Neural cell (in vitro differentiated cells): Measurements from ENCODE around the gene SLC10A7. TPM values are rescaled to one million over a fixed set of nuclear protein-coding genes. Genes with fewer than 3 reads are reported as not detected.

Experiments used
- H2AFZ ChIP-seq: fragments of 200-600, 300-800 bp; sonication (generic), shearing (Covaris generic); 2 replicates; pipeline ENCODE4 v1.6.0; 2014; ENCODE audit warnings: low read depth, mild to moderate bottlenecking, antibody characterized with exemption, low read length, moderate library complexity
- H3F3A ChIP-seq: fragments of 200-600 bp; shearing (Covaris generic); 2 replicates; pipeline ENCODE4 v1.6.1; 2016; ENCODE audit warnings: mild to moderate bottlenecking, moderate library complexity, mixed read lengths, antibody characterized with exemption, low read length; ENCODE audit not compliant: insufficient read depth, poor library complexity, severe bottlenecking
- H3K27ac ChIP-seq: fragments of 200-600, 300-800 bp; sonication (generic), shearing (Covaris generic); 2 replicates; pipeline ENCODE4 v1.5.1; 2014; ENCODE audit warnings: mild to moderate bottlenecking, low read length, moderate library complexity
- H3K27me3 ChIP-seq: fragments of 300-800, 200-600 bp; sonication (generic), shearing (Covaris generic); 2 replicates; pipeline ENCODE4 v1.6.0; 2014; ENCODE audit warnings: mild to moderate bottlenecking, low read depth, low read length, moderate library complexity; ENCODE audit not compliant: insufficient read depth
- H3K36me3 ChIP-seq: fragments of 300-800, 200-600 bp; sonication (generic), shearing (Covaris generic); 2 replicates; pipeline ENCODE4 v1.5.1; 2014; ENCODE audit warnings: mild to moderate bottlenecking, antibody characterized with exemption, low read length, moderate library complexity; ENCODE audit not compliant: insufficient read depth
- H3K4me2 ChIP-seq: fragments of 300-800, 200-600 bp; sonication (generic), shearing (Covaris generic); 2 replicates; pipeline ENCODE4 v1.6.0; 2014; ENCODE audit warnings: mild to moderate bottlenecking, low read length
- H3K4me3 ChIP-seq: fragments of 300-800, 200-600 bp; sonication (generic), shearing (Covaris generic); 2 replicates; pipeline ENCODE4 v1.5.1; 2014; ENCODE audit warnings: mild to moderate bottlenecking, low read length, moderate library complexity
- H3K79me2 ChIP-seq: fragments of 200-600 bp; shearing (Covaris generic); replicated peaks from 2 replicates; pipeline ENCODE4 v1.6.0; 2014; ENCODE audit warnings: mild to moderate bottlenecking, low read length, moderate library complexity; ENCODE audit not compliant: insufficient read depth
- H3K9ac ChIP-seq: fragments of 300-800, 200-600 bp; sonication (generic), shearing (Covaris generic); 2 replicates; pipeline ENCODE4 v1.6.1; 2016; ENCODE audit warnings: mild to moderate bottlenecking, low read length, mixed read lengths
- H3K9me2 ChIP-seq: fragments of 200-600 bp; shearing (Covaris generic); 2 replicates; pipeline ENCODE4 v1.6.1; 2016; ENCODE audit warnings: mild to moderate bottlenecking, low read length, mixed read lengths; ENCODE audit not compliant: insufficient read depth
- H3K9me3 ChIP-seq: fragments of 200-600, 300-800 bp; sonication (generic), shearing (Covaris generic); 2 replicates; pipeline ENCODE4 v1.6.1; 2016; ENCODE audit warnings: mild to moderate bottlenecking, mixed run types, low read length, moderate library complexity, mixed read lengths
- H4K20me1 ChIP-seq: fragments of 200-600 bp; shearing (Covaris generic); 2 replicates; pipeline ENCODE4 v1.6.1; 2016; ENCODE audit warnings: mild to moderate bottlenecking, mixed run types; ENCODE audit not compliant: insufficient read depth
- CTCF ChIP-seq: fragments of 450-650 bp; IDR thresholded peaks from 2 replicates; pipeline ENCODE4 v1.5.1; 2014; ENCODE audit warnings: antibody characterized with exemption, mild to moderate bottlenecking, moderate library complexity; ENCODE audit not compliant: poor library complexity, severe bottlenecking
- EP300 ChIP-seq: fragments of 450-650 bp; conservative IDR thresholded peaks from 2 replicates; pipeline ENCODE4 v1.6.1; 2014; ENCODE audit warnings: antibody characterized with exemption, mild to moderate bottlenecking, moderate library complexity; ENCODE audit not compliant: poor library complexity, severe bottlenecking
- EZH2 ChIP-seq: fragments of 200-600, 300-800 bp; shearing (Covaris generic), sonication (generic); IDR thresholded peaks from 2 replicates; pipeline ENCODE4 v1.6.1; 2014; ENCODE audit warnings: antibody characterized with exemption, low read length, borderline replicate concordance, mild to moderate bottlenecking; ENCODE audit not compliant: insufficient read depth, poor library complexity, severe bottlenecking
- MXI1 ChIP-seq: fragments of 450-650 bp; conservative IDR thresholded peaks from 2 replicates; pipeline ENCODE4 v1.6.1; 2014; ENCODE audit warnings: antibody characterized with exemption, mild to moderate bottlenecking; ENCODE audit not compliant: poor library complexity, severe bottlenecking
- POLR2AphosphoS5 ChIP-seq: IDR thresholded peaks from 2 replicates; pipeline ENCODE4 v1.6.1; 2012
- RAD21 ChIP-seq: fragments of 450-650 bp; conservative IDR thresholded peaks from 2 replicates; pipeline ENCODE4 v1.6.1; 2014; ENCODE audit warnings: antibody characterized with exemption, mild to moderate bottlenecking, moderate library complexity
- REST ChIP-seq: IDR thresholded peaks from 2 replicates; pipeline ENCODE4 v1.6.1; 2012; ENCODE audit warnings: borderline replicate concordance
- SMC3 ChIP-seq: fragments of 450-650 bp; conservative IDR thresholded peaks from 2 replicates; pipeline ENCODE4 v1.6.1; 2014; ENCODE audit warnings: antibody characterized with exemption, mild to moderate bottlenecking, moderate library complexity; ENCODE audit not compliant: poor library complexity
- TAF1 ChIP-seq: IDR thresholded peaks from 2 replicates; pipeline ENCODE4 v1.6.1; 2012; ENCODE audit warnings: low read depth
- polyA plus RNA-seq: library from polyadenylated mRNA; depleted of rRNA; stranded (reverse); fragments of >200 nt; gene quantifications from 2 replicates; pipeline ENCODE4 v1.2.3, GENCODE V29; 2014

The SLC10A7 gene
- polyA plus RNA-seq, 1 donor from 2014 or later: 5.5 TPM

GRCh38 chr4:146335763-146336409, 185.9 kb downstream of the SLC10A7 start:
- Histone ChIP-seq H3K9me2 (no peaks in the 10 kb centered on the region), H3K27me3 (no peaks in the 10 kb centered on the region), H3K4me2 (no peak overlapping the region), H3F3A (no peaks in the 10 kb centered on the region), H2AFZ (no peak overlapping the region), H3K27ac (no peak overlapping the region), H3K9ac (no peak overlapping the region), H3K9me3 (no peaks in the 10 kb centered on the region), H4K20me1 (no peaks in the 10 kb centered on the region), H3K4me3 (no peak overlapping the region), H3K36me3 (no peaks in the 10 kb centered on the region), H3K79me2 (no peaks in the 10 kb centered on the region)
- TF ChIP-seq EZH2 (no peak), REST (no peak)

GRCh38 chr4:146334862-146335449, 186.8 kb downstream of the SLC10A7 start:
- Histone ChIP-seq H3K4me2 (no peak overlapping the region), H3K27me3 (no peaks in the 10 kb centered on the region), H2AFZ (no peak overlapping the region), H3K79me2 (no peaks in the 10 kb centered on the region), H3K27ac (no peak overlapping the region), H3K9me2 (no peaks in the 10 kb centered on the region), H3K9me3 (no peaks in the 10 kb centered on the region), H3F3A (no peaks in the 10 kb centered on the region), H3K36me3 (no peaks in the 10 kb centered on the region), H3K4me3 (no peak overlapping the region), H4K20me1 (no peaks in the 10 kb centered on the region), H3K9ac (no peak overlapping the region)
- TF ChIP-seq RAD21 (no peak), POLR2AphosphoS5 (no peak), EZH2 (no peak), CTCF (no peak), EP300 (no peak), TAF1 (no peak), SMC3 (no peak), MXI1 (no peak), REST (no peak)
